ENCODE results near the gene PRCP.

PRCP gene

DNA sequence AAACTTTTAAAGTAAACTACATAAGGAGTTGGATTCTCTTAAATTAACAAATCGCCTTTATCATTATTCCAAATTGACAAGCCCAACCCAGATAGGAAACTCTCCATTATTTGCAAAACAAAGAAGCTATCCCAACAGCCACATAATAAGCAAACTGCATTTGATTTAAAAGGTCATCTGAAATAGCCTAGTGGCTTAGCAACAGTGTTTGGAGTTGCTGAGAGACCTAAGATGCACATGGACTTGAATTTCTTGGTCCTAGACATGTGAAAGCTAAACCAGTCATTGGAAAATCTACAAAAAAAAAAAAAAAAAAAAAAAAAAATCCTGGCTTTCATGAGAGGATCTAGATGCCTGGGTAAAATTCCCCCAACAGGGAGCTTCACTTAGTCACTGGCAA lies 69.5 kb downstream of the PRCP start:
- no peak for DNase-seq (ENCODE audit: low read depth)

- DNase-seq (ENCODE audit: low read depth): no peak
Observed at GRCh38 chr11:82829101-82829500, 71.1 kb downstream of the PRCP start.

GRCh38 chr11:82828472-82828871 lies 71.8 kb downstream of the PRCP start:
- DNase-seq (ENCODE audit: low read depth): no peak

- DNase-seq (ENCODE audit: low read depth): no peak
Observed at GRCh38 chr11:82826526-82826925, 73.7 kb downstream of the PRCP start.

DNA sequence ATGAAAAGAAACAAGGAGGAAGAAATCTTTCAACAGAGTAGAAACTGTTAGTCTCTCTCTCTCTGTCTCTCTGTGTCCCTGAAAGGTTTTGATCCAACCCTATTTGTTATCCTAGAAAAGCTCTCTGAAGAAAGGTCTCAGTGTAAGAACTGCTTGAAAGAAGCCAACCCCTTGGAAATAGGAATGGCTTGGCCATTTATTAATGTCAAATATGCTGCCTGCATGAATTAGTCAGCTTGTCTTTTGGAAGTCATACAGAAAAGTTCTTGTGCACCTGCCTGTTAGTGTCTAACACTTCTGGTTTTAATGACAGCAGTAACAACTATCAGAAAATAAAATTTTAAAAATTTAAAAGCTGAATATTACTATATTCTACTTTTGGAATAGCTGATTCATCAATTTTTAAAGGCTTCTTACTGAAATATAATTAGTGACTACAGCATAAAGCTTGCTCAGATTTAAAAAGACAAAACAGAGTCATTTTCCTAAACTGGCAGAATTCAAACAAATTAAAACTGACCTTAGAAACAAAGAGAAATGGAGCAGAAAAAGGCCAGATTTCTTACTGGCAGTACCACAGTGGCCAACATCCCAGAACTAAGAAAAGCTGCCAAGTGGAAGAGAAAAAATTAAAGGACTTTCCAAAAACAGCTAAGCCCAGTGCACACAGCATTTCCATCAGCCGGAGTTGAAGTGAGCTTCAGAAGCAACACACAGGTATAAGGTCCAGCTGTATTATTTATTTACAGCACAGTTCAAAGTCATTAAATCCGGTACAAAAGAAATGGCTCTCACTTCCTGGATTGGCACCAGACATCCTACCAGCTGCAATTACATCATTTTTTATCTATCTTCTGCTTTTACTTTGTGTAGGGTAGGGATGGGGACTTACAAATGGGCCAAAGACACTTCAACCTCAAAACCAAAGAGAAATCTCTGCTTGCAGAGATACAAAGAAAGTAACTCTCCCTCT lies 76.3 kb downstream of the PRCP start:
- no peak for DNase-seq (ENCODE audit: low read depth)

DNA sequence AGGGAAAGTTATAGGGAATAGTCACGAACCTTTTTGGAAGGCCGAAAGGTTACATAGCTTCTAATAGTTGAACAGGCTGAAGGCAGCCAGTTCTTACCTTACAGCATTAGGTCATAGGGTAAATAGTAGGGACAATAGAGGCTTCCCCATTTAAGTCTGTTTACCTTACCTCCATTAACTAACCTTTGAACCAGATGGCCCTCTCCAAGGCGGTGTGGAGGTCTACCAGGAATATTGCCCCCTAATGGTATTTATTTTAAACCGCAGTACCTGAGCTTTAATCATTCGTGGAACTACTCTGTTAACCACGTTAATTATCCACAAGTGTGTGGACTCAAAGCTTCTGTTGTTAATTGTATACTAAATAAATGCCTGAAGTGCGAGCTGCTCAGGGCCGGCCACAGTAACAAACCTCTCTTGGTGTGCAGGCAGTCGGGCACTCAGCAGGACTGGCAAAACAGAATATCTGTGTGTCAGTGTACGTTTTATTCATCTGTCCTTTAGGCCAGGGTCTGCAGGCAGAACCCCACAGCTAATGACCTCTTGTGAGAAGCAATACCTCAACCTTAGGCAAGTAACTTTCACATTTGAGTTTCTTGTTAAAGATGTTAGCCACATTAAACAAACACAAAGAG lies 81.7 kb downstream of the PRCP start:
- DNase-seq (ENCODE audit: low read depth): no peak

DNA sequence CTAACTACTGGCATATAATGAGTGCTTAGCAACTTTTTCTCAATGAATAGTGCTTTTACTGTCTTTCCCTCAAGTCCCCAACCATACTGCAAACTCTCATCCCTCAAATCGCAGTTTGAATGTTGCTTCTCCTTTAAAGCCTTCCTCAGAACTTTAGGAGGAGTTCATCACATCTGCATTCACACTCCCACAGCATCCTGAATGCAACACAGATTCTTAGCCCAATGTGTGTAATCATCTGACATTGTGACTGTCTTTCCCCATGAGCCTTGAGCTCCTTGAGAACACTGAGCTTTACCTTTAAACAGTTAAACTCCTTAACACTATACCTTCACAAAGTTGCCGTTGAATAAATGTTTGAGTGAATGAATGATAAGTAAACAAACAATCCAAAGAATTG lies 84.8 kb downstream of the PRCP start:
- DNase-seq (ENCODE audit: low read depth): no peak

- no peak for DNase-seq (ENCODE audit: low read depth)
Observed at GRCh38 chr11:82814379-82814778, 85.9 kb downstream of the PRCP start.

- no peak for DNase-seq (ENCODE audit: low read depth)
Observed at GRCh38 chr11:82811369-82811768, 88.9 kb downstream of the PRCP start.

GRCh38 chr11:82810738-82811137 lies 89.5 kb downstream of the PRCP start:
- no peak for DNase-seq (ENCODE audit: low read depth)

DNA sequence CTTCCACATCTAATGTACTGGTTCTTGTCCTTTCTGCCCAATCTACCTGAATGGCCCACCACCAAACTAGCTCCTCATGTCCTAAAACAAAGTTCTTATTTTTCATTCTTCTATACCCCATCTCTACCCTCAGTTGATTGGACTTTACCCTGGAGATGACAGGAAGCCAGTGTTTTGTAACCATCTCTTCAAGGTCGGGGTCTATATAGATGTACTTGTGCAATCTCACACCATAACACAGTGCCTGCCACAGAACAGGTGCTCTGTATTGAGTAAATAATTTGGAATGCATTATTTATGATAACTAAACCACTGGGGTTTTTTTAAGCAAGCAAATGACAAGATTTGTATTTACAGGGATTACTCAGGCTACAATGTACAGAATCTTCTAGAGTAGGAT lies 89.9 kb downstream of the PRCP start:
- DNase-seq (ENCODE audit: low read depth): no peak

GRCh38 chr11:82807646-82808045 lies 92.6 kb downstream of the PRCP start:
- no peak for DNase-seq (ENCODE audit: low read depth)

GRCh38 chr11:82802710-82803109 lies 97.5 kb downstream of the PRCP start:
- no peak for DNase-seq (ENCODE audit: low read depth)

- no peak for DNase-seq (ENCODE audit: low read depth)
Observed at GRCh38 chr11:82796998-82797961, 103.0 kb downstream of the PRCP start.

- DNase-seq (ENCODE audit: low read depth): no peak
Observed at GRCh38 chr11:82794490-82794889, 105.7 kb downstream of the PRCP start.

DNA sequence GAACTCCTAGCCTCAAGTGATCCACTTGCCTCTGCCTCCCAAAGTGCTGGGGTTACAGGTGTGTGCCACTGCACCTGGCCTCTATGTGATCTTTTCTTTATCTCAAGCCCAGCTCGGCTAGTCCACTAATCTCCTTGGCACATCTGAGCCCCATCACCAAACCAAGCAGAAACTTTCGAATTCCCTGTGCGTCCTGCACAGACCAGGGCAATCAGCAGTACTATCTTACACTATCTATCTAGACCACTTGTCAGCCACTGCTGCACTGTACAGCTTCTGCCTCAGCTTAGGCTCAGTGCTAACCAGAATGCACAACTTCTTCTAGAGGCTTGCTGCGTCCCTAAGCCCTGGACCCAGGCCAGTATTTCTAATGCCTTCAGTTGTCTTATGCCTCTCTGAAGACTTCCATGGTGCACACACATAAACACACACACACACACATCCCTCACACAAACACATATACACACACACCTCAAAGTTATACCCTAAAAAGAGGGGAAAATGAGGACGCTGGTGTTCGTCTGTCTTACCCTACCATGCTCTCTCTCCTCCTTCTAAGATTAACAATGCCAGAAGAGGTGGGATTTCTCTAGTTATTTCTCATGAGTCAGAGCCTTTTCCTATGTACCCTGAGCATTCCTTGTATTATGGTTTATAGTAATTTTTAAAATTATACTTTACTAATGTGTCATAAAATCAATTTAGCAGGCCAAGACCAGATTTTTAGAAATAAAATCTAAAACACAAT lies 107.2 kb downstream of the PRCP start:
- DNase-seq (ENCODE audit: low read depth): no peak

GRCh38 chr11:82792319-82792718 lies 107.9 kb downstream of the PRCP start:
- DNase-seq (ENCODE audit: low read depth): no peak

DNA sequence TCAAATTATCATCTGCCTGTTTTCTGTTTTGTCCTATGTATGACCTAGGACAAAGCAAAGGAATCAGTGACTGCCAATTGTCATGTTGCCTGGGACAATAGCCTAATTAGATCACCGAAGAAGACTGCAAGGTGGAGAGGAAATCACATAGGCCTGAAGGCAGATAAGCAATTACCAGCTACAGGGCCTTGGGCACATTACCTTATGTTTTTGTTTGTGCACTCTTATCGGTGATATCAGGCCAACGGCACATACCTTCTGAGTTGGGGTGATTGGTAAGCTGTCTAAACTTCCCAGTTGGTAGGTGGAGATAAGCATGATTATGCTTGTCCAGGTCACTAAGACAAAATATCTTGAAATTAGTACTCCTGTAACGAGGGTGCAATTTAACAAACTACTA lies 108.5 kb downstream of the PRCP start:
- no peak for DNase-seq (ENCODE audit: low read depth)

DNA sequence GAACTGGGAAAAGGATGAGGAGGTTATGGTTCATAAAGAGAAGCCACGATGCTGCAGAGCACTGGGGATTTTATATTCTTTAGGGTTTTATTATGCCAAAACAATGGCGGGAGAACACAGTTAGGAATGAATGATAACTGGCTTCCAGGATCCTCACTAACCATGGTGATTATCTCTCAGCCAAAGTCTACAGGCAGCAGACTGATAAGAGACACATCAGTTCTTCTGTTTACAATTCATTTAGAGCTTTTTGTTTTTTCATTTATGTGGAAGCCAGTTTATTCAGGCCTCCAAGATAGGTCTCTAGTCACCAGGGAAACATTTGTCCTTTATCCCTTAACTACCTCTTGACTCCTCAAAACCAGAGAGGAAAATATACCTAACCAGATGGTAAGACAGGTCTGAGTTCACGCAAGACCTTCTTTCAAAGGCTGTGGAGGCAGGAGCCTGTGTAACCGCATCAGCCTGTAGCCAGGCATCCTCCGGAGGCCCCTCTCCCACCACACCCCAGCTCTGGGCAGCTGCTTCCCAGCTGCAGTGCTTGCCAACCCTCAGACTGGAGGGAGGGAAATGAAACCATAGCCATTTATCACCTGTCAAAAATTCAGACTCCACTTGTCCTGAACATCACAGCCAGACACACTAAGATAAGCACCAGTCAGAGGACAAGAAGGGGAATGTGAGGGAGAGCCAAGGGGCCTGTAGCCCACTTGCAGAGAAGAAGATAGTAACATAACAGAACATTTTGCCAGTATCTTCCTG lies 109.3 kb downstream of the PRCP start:
- no peak for DNase-seq (ENCODE audit: low read depth)

GRCh38 chr11:82787981-82788380 lies 112.2 kb downstream of the PRCP start:
- no peak for DNase-seq (ENCODE audit: low read depth)

- DNase-seq (ENCODE audit: low read depth): no peak
Observed at GRCh38 chr11:82786836-82787235, 113.4 kb downstream of the PRCP start.

Measured in stimulated activated CD8-positive, alpha-beta memory T cell treated with anti-CD3 and anti-CD28 coated beads, Interleukin-12 subunit alpha, Interleukin-12 subunit beta, amount 100 ng/mL, for 1 hour (primary cell).